ENCODE data around the gene SLC9A7.
A peak's percentile ranks its signal among the peaks of the same experiment; 100 is the strongest.

The SLC9A7 gene

GRCh38 chrX:46698691-46699090 lies 60.2 kb downstream of the SLC9A7 start:
- DNase-seq: no peak

GRCh38 chrX:46695491-46695890 lies 63.4 kb downstream of the SLC9A7 start:
- DNase-seq: no peak

GRCh38 chrX:46694549-46694948 lies 64.4 kb downstream of the SLC9A7 start:
- peak; percentile 16 for DNase-seq

GRCh38 chrX:46693149-46693548 lies 65.8 kb downstream of the SLC9A7 start:
- DNase-seq: no peak

GRCh38 chrX:46690818-46691217 lies 68.1 kb downstream of the SLC9A7 start:
- DNase-seq: no peak

GRCh38 chrX:46687619-46688018 lies 71.3 kb downstream of the SLC9A7 start:
- peak; percentile 23 for DNase-seq

GRCh38 chrX:46686003-46686645 lies 72.8 kb downstream of the SLC9A7 start:
- peak; percentile 56 for DNase-seq

GRCh38 chrX:46683048-46683447 lies 75.9 kb downstream of the SLC9A7 start:
- no peak for DNase-seq

- DNase-seq: peak; percentile 50
Measured at GRCh38 chrX:46681849-46682248, 77.1 kb downstream of the SLC9A7 start.

GRCh38 chrX:46678232-46678631 lies 80.7 kb downstream of the SLC9A7 start:
- DNase-seq: no peak

- DNase-seq: no peak
Measured at GRCh38 chrX:46676399-46677356, 82.2 kb downstream of the SLC9A7 start.

- DNase-seq: no peak
Measured at GRCh38 chrX:46673620-46674359, 85.1 kb downstream of the SLC9A7 start.

- no peak for DNase-seq
Measured at GRCh38 chrX:46670316-46670715, 88.6 kb downstream of the SLC9A7 start.

- DNase-seq: no peak
Measured at GRCh38 chrX:46666831-46667230, 92.1 kb downstream of the SLC9A7 start.

GRCh38 chrX:46665232-46666152 lies 93.4 kb downstream of the SLC9A7 start:
- DNase-seq: no peak

GRCh38 chrX:46662188-46662958 lies 96.5 kb downstream of the SLC9A7 start:
- DNase-seq: no peak

GRCh38 chrX:46653482-46653881 lies 105.4 kb downstream of the SLC9A7 start:
- DNase-seq: no peak

- peak; percentile 35 for DNase-seq
Measured at GRCh38 chrX:46649421-46650260, 109.3 kb downstream of the SLC9A7 start.

- DNase-seq: no peak
Measured at GRCh38 chrX:46648660-46649059, 110.3 kb downstream of the SLC9A7 start.

- no peak for DNase-seq
Measured at GRCh38 chrX:46647251-46647650, 111.7 kb downstream of the SLC9A7 start.

GRCh38 chrX:46645614-46646013 lies 113.3 kb downstream of the SLC9A7 start:
- DNase-seq: no peak

All from fibroblast of upper back skin (primary cell).